SK-MEL-5 (cell line): ENCODE measurements around the gene WDFY2. TPM values are rescaled to one million over a fixed set of nuclear protein-coding genes. Genes with fewer than 3 reads are reported as not detected.

ENCODE experiments used
- DNase-seq: peaks from one replicate; pipeline ENCODE4 v3.0.0-alpha.2; 2016; ENCODE audit warnings: low read depth, low spot score
- in situ Hi-C: cut with HindIII; loops from 2 replicates; pipeline ENCODE4 v1.10.0; 2016; ENCODE audit warnings: low sequenced_read_pairs, high pct_unique_total_duplicates, low pct_unique_long_range_greater_than_20kb
- total RNA-seq: library from RNA; depleted of rRNA; stranded (reverse); fragments of >200 nt; shearing (Covaris generic); gene quantifications from 2 replicates; pipeline ENCODE4 v1.2.3, GENCODE V29; 2014

WDFY2 gene
- total RNA-seq, 1 experiment from 2014 or later: 1.9 TPM

GRCh38 chr13:51704399-51705313, 120.4 kb downstream of the WDFY2 start:
- no peak for DNase-seq
- in situ Hi-C loops: no loop called here

GRCh38 chr13:51707461-51707860, 123.2 kb downstream of the WDFY2 start:
- no peak for DNase-seq
- in situ Hi-C loops: no loop called here

- in situ Hi-C loops: loop anchor here (10.0 kb wide), 1 partner anchor 119 kb away; no protein-coding TSS in a partner anchor
- DNase-seq: no peak
Observed at GRCh38 chr13:51713807-51714206, 129.5 kb downstream of the WDFY2 start.

GRCh38 chr13:51714663-51715168, 130.5 kb downstream of the WDFY2 start:
- in situ Hi-C loops: loop anchor here (10.0 kb wide), 1 partner anchor 120 kb away; no protein-coding TSS in a partner anchor
- DNase-seq: no peak

GRCh38 chr13:51715613-51716012, 131.4 kb downstream of the WDFY2 start:
- no peak for DNase-seq
- in situ Hi-C loops: loop anchor here (10.0 kb wide), 1 partner anchor 121 kb away; no protein-coding TSS in a partner anchor

- in situ Hi-C loops: loop anchor here (10.0 kb wide), 1 partner anchor 123 kb away; no protein-coding TSS in a partner anchor
- DNase-seq: no peak
Observed at GRCh38 chr13:51717786-51718398, 133.6 kb downstream of the WDFY2 start.

- in situ Hi-C loops: loop anchor here (10.0 kb wide), 1 partner anchor 125 kb away; no protein-coding TSS in a partner anchor
- DNase-seq: no peak
Observed at GRCh38 chr13:51719394-51719793, 135.1 kb downstream of the WDFY2 start.

- in situ Hi-C loops: no loop called here
- no peak for DNase-seq
Observed at GRCh38 chr13:51721496-51721895, 137.2 kb downstream of the WDFY2 start.

- in situ Hi-C loops: no loop called here
Observed at GRCh38 chr13:51723529-51723928, 139.3 kb downstream of the WDFY2 start.

GRCh38 chr13:51724721-51725120, 140.5 kb downstream of the WDFY2 start:
- in situ Hi-C loops: no loop called here
- DNase-seq: no peak

More at GRCh38 chr13:51723529-51723928, 139.3 kb downstream of the WDFY2 start:
- no peak for DNase-seq

GRCh38 chr13:51726446-51727193, 142.4 kb downstream of the WDFY2 start:
- in situ Hi-C loops: no loop called here
- no peak for DNase-seq

- DNase-seq: no peak
- in situ Hi-C loops: no loop called here
Observed at GRCh38 chr13:51727634-51728274, 143.5 kb downstream of the WDFY2 start.

GRCh38 chr13:51728275-51728673, 144.0 kb downstream of the WDFY2 start:
- DNase-seq: no peak
- in situ Hi-C loops: no loop called here

GRCh38 chr13:51728972-51729371, 144.7 kb downstream of the WDFY2 start:
- in situ Hi-C loops: no loop called here
- no peak for DNase-seq

- in situ Hi-C loops: no loop called here
- DNase-seq: peak; percentile 40
Observed at GRCh38 chr13:51729866-51730553, 145.7 kb downstream of the WDFY2 start.

GRCh38 chr13:51730927-51731326, 146.7 kb downstream of the WDFY2 start:
- in situ Hi-C loops: no loop called here
- no peak for DNase-seq

- in situ Hi-C loops: no loop called here
- DNase-seq: peak; percentile 73
Observed at GRCh38 chr13:51731759-51732158, 147.5 kb downstream of the WDFY2 start.
